Activated naive CD4-positive, alpha-beta T cell treated with anti-CD3 and anti-CD28 coated beads, Interleukin-2, amount 10 ng/mL, durations not matched to agents 7 days and 5 days (primary cell): Measurements from ENCODE around the gene RAD51C.
A peak's percentile ranks its signal among the peaks of the same experiment; 100 is the strongest.
"Not testable (repeated sequence)": the region's sequence is repeated elsewhere in the genome, so short reads cannot be mapped to it uniquely, and the experiment has no call there.

Experiments
- CTCF ChIA-PET: fragments of 350-600 bp; sonication (Branson Sonifier 250); formaldehyde crosslinking; loops from one replicate; lab custom pipeline; 2021; ENCODE audit warnings: antibody characterized with exemption; lab: Charles Lee
- DNase-seq: peaks from one replicate; pipeline ENCODE4 v3.0.0-alpha.2; 2020
- H3K27ac Mint-ChIP-seq: one replicate; pipeline ENCODE4 v1.8.0; 2021; ENCODE audit warnings: mild to moderate bottlenecking, moderate library complexity, mixed read lengths
- H3K27me3 Mint-ChIP-seq: one replicate; pipeline ENCODE4 v1.8.0; 2021; ENCODE audit warnings: mild to moderate bottlenecking, mixed read lengths
- H3K36me3 Mint-ChIP-seq: one replicate; pipeline ENCODE4 v1.8.0; 2021; ENCODE audit warnings: mixed read lengths
- H3K4me1 Mint-ChIP-seq: one replicate; pipeline ENCODE4 v1.8.0; 2021; ENCODE audit warnings: mixed read lengths
- H3K4me3 Mint-ChIP-seq: one replicate; pipeline ENCODE4 v1.8.0; 2021; ENCODE audit warnings: mild to moderate bottlenecking, moderate library complexity, mixed read lengths
- H3K9me3 Mint-ChIP-seq: one replicate; pipeline ENCODE4 v1.8.0; 2021; ENCODE audit warnings: mixed read lengths

The RAD51C gene

GRCh38 chr17:58734811-58735210, 42.4 kb downstream of the RAD51C start:
- H3K27ac Mint-ChIP-seq, result no peak overlapping the region
- H3K36me3 Mint-ChIP-seq, result peaks cover 7% of the 10 kb centered on the region
- no peak overlapping the region for H3K4me3 Mint-ChIP-seq
- CTCF ChIA-PET, result no interaction called here
- no peaks in the 10 kb centered on the region for H3K27me3 Mint-ChIP-seq
- no peaks in the 10 kb centered on the region for H3K4me1 Mint-ChIP-seq
- DNase-seq, result no peak
- no peaks in the 10 kb centered on the region for H3K9me3 Mint-ChIP-seq

GRCh38 chr17:58741121-58741625, 48.8 kb downstream of the RAD51C start:
- H3K27ac Mint-ChIP-seq, result no peak overlapping the region
- no peaks in the 10 kb centered on the region for H3K36me3 Mint-ChIP-seq
- H3K27me3 Mint-ChIP-seq, result no peaks in the 10 kb centered on the region
- no peak overlapping the region for H3K4me3 Mint-ChIP-seq
- no peaks in the 10 kb centered on the region for H3K4me1 Mint-ChIP-seq
- no peaks in the 10 kb centered on the region for H3K9me3 Mint-ChIP-seq
- no peak for DNase-seq
- CTCF ChIA-PET, result no interaction called here

GRCh38 chr17:58747674-58748073, 55.3 kb downstream of the RAD51C start:
- no peak for DNase-seq
- Mint-ChIP-seq H3K4me1 (no peaks in the 10 kb centered on the region), H3K27me3 (peaks cover 16% of the 10 kb centered on the region), H3K4me3 (no peak overlapping the region), H3K27ac (no peak overlapping the region), H3K36me3 (no peaks in the 10 kb centered on the region), H3K9me3 (no peaks in the 10 kb centered on the region)
- CTCF ChIA-PET, result no interaction called here

GRCh38 chr17:58749627-58750026, 57.2 kb downstream of the RAD51C start:
- peaks cover 23% of the 10 kb centered on the region for H3K27me3 Mint-ChIP-seq
- H3K36me3 Mint-ChIP-seq, H3K4me1 Mint-ChIP-seq, DNase-seq, H3K9me3 Mint-ChIP-seq, H3K4me3 Mint-ChIP-seq, H3K27ac Mint-ChIP-seq: not testable (repeated sequence)
- CTCF ChIA-PET, result interaction anchor here (0.6 kb wide), 2 partner anchors 38 to 211 kb away, joined by 3 read pairs; no protein-coding TSS in a partner anchor

- peaks cover 53% of the 10 kb centered on the region for H3K27me3 Mint-ChIP-seq
Observed at GRCh38 chr17:58753026-58753425, 60.6 kb downstream of the RAD51C start.

GRCh38 chr17:58755269-58755576, 62.8 kb downstream of the RAD51C start:
- H3K36me3 Mint-ChIP-seq, result peaks cover 2% of the 10 kb centered on the region
- H3K4me3 Mint-ChIP-seq, result peak overlapping the region; percentile 73
- CTCF ChIA-PET, result no interaction called here
- no peak overlapping the region for H3K27ac Mint-ChIP-seq
- peaks cover 69% of the 10 kb centered on the region for H3K27me3 Mint-ChIP-seq
- no peak for DNase-seq
- H3K4me1 Mint-ChIP-seq, result peaks cover 11% of the 10 kb centered on the region
- H3K9me3 Mint-ChIP-seq, result no peaks in the 10 kb centered on the region

More at GRCh38 chr17:58753026-58753425, 60.6 kb downstream of the RAD51C start:
- H3K4me3 Mint-ChIP-seq, result no peak overlapping the region
- CTCF ChIA-PET, result no interaction called here
- DNase-seq, result no peak
- no peak overlapping the region for H3K27ac Mint-ChIP-seq
- H3K9me3 Mint-ChIP-seq, result no peaks in the 10 kb centered on the region
- H3K36me3 Mint-ChIP-seq, result peaks cover 2% of the 10 kb centered on the region
- H3K4me1 Mint-ChIP-seq, result peaks cover 11% of the 10 kb centered on the region

- H3K36me3 Mint-ChIP-seq, result peaks cover 2% of the 10 kb centered on the region
- no peaks in the 10 kb centered on the region for H3K9me3 Mint-ChIP-seq
- peak within 1 kb of the TSS; percentile 86 for H3K4me3 Mint-ChIP-seq
- CTCF ChIA-PET, result interaction anchor here (0.6 to 1.1 kb wide), 2 partner anchors 228 to 296 kb away, joined by 3 read pairs; no protein-coding TSS in a partner anchor
- H3K27me3 Mint-ChIP-seq, result peaks cover 71% of the 10 kb centered on the region
- peaks cover 11% of the 10 kb centered on the region for H3K4me1 Mint-ChIP-seq
- no peak within 1 kb of the TSS for H3K27ac Mint-ChIP-seq
- DNase-seq, result peak; percentile 63
Observed at GRCh38 chr17:58755577-58756245, 63.3 kb downstream of the RAD51C start, which contains the start of gene PPM1E. PPM1E (plus strand) TSS chr17:58755854.

GRCh38 chr17:58756246-58757161, 64.1 kb downstream of the RAD51C start:
- H3K4me1 Mint-ChIP-seq, result peaks cover 11% of the 10 kb centered on the region
- H3K36me3 Mint-ChIP-seq, result peaks cover 2% of the 10 kb centered on the region
- peaks cover 72% of the 10 kb centered on the region for H3K27me3 Mint-ChIP-seq
- H3K27ac Mint-ChIP-seq, result no peak overlapping the region
- no peaks in the 10 kb centered on the region for H3K9me3 Mint-ChIP-seq
- CTCF ChIA-PET, result interaction anchor here (0.6 to 1.1 kb wide), 3 partner anchors 171 to 295 kb away, joined by 3 to 4 read pairs (median 3); no protein-coding TSS in a partner anchor
- H3K4me3 Mint-ChIP-seq, result peak overlapping the region; percentile 86
- DNase-seq, result peak; percentile 26

- H3K27me3 Mint-ChIP-seq, result peaks cover 70% of the 10 kb centered on the region
- peaks cover 11% of the 10 kb centered on the region for H3K4me1 Mint-ChIP-seq
- CTCF ChIA-PET, result interaction anchor here (0.9 kb wide), 1 partner anchor 171 kb away, joined by 4 read pairs; no protein-coding TSS in a partner anchor
- DNase-seq, result no peak
- H3K27ac Mint-ChIP-seq, result no peak overlapping the region
- H3K4me3 Mint-ChIP-seq, result peak overlapping the region; percentile 86
- H3K9me3 Mint-ChIP-seq, result no peaks in the 10 kb centered on the region
- peaks cover 2% of the 10 kb centered on the region for H3K36me3 Mint-ChIP-seq
Observed at GRCh38 chr17:58757162-58757613, 64.8 kb downstream of the RAD51C start.

- no peak for DNase-seq
- peaks cover 74% of the 10 kb centered on the region for H3K27me3 Mint-ChIP-seq
- CTCF ChIA-PET, result no interaction called here
Observed at GRCh38 chr17:58758890-58759289, 66.5 kb downstream of the RAD51C start.

GRCh38 chr17:58759522-58759921, 67.1 kb downstream of the RAD51C start:
- H3K4me3 Mint-ChIP-seq, result no peak overlapping the region
- H3K27me3 Mint-ChIP-seq, result peaks cover 71% of the 10 kb centered on the region
- no peak overlapping the region for H3K27ac Mint-ChIP-seq
- peaks cover 2% of the 10 kb centered on the region for H3K36me3 Mint-ChIP-seq
- no peak for DNase-seq
- peaks cover 11% of the 10 kb centered on the region for H3K4me1 Mint-ChIP-seq
- no peaks in the 10 kb centered on the region for H3K9me3 Mint-ChIP-seq
- CTCF ChIA-PET, result no interaction called here

More at GRCh38 chr17:58758890-58759289, 66.5 kb downstream of the RAD51C start:
- H3K4me1 Mint-ChIP-seq, result peaks cover 11% of the 10 kb centered on the region
- no peak overlapping the region for H3K27ac Mint-ChIP-seq
- H3K9me3 Mint-ChIP-seq, result no peaks in the 10 kb centered on the region
- no peak overlapping the region for H3K4me3 Mint-ChIP-seq
- peaks cover 2% of the 10 kb centered on the region for H3K36me3 Mint-ChIP-seq

GRCh38 chr17:58760248-58760647, 67.8 kb downstream of the RAD51C start:
- CTCF ChIA-PET, result no interaction called here
- H3K27ac Mint-ChIP-seq, result no peak overlapping the region
- DNase-seq, result no peak
- H3K27me3 Mint-ChIP-seq, result peaks cover 65% of the 10 kb centered on the region
- peaks cover 2% of the 10 kb centered on the region for H3K36me3 Mint-ChIP-seq
- no peaks in the 10 kb centered on the region for H3K9me3 Mint-ChIP-seq
- peaks cover 9% of the 10 kb centered on the region for H3K4me1 Mint-ChIP-seq
- H3K4me3 Mint-ChIP-seq, result no peak overlapping the region

GRCh38 chr17:58763263-58763662, 70.9 kb downstream of the RAD51C start:
- Mint-ChIP-seq H3K9me3 (no peaks in the 10 kb centered on the region), H3K27ac (no peak overlapping the region), H3K36me3 (no peaks in the 10 kb centered on the region), H3K4me3 (no peak overlapping the region), H3K4me1 (no peaks in the 10 kb centered on the region), H3K27me3 (peaks cover 39% of the 10 kb centered on the region)
- CTCF ChIA-PET, result no interaction called here
- no peak for DNase-seq

- H3K9me3 Mint-ChIP-seq, result no peaks in the 10 kb centered on the region
- no peaks in the 10 kb centered on the region for H3K4me1 Mint-ChIP-seq
- CTCF ChIA-PET, result no interaction called here
- H3K36me3 Mint-ChIP-seq, result no peaks in the 10 kb centered on the region
- H3K27me3 Mint-ChIP-seq, result peaks cover 29% of the 10 kb centered on the region
- DNase-seq, result no peak
- H3K27ac Mint-ChIP-seq, result no peak overlapping the region
- H3K4me3 Mint-ChIP-seq, result no peak overlapping the region
Observed at GRCh38 chr17:58764373-58764772, 72.0 kb downstream of the RAD51C start.
